Measurements from ENCODE around the gene DTNBP1. TPM values are rescaled to one million over a fixed set of nuclear protein-coding genes. Genes with fewer than 3 reads are reported as not detected.

Gene DTNBP1
- polyA plus RNA-seq, 4 donors: 23.1 to 26.2 (median 23.8) TPM

GRCh38 chr6:15594512-15595259 lies 68.1 kb downstream of the DTNBP1 start:
- no peak for DNase-seq (ENCODE audit: low read depth in 4 of 4, low spot score in 2 of 4)

GRCh38 chr6:15593798-15594197 lies 69.0 kb downstream of the DTNBP1 start:
- DNase-seq (ENCODE audit: low read depth in 4 of 4, low spot score in 2 of 4): no peak

GRCh38 chr6:15592610-15593009 lies 70.2 kb downstream of the DTNBP1 start:
- DNase-seq (ENCODE audit: low read depth in 4 of 4, low spot score in 2 of 4): no peak

DNA sequence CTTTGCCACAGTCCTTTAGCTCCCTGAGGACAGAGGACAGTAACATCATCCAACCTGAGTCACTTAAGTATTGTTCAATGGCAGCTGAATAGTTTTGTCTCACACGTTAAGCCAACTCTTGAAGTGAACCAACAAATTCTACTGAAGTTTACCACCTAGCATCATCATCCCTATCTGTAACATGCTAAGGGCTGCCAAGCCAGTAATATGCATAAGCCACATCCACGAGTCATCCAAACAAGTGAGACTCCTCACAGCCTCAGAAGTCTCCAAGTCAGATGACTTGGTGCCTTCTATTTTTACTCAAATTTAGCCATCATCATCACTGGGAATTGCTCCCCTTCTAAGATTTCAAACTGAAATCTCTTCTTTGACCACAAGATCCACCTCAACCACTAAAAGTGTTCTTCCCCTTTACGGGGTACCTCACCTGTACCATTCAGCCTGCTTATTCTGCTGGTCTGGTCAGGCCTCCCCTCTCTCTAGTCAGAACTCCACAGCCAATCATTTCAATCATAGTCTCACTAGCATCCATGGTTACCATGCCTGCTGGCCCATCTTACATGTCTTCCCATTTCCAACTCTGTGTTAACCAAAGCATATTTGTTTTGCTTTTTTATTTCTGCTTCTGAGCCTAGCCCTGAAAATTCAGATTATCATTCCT lies 73.7 kb downstream of the DTNBP1 start:
- no peak for DNase-seq (ENCODE audit: low read depth in 4 of 4, low spot score in 2 of 4)

GRCh38 chr6:15586503-15586902 lies 76.3 kb downstream of the DTNBP1 start:
- no peak for DNase-seq (ENCODE audit: low read depth in 4 of 4, low spot score in 2 of 4)

DNA sequence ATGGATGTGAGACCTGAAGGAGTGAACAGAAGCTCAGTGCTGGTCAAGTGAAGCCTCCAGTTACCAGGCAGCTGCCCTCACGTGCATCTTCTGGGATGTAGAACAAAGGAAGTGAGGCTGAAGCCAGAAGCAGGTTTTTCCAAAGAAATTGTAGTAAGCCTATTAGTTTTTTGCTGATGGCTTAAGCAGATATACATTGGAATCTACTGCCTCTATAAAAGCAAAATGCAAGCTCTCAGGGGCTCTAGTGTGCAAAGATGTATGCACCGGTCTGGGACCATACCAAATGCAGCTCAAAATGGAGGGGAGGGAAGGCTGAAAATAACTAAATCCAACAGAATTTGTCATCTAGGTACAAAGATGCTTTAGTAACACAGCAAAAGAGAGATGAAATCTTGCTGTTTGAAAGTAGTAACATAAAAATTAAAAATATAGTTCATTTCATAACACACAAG lies 77.0 kb downstream of the DTNBP1 start:
- no peak for DNase-seq (ENCODE audit: low read depth in 4 of 4, low spot score in 2 of 4)

DNA sequence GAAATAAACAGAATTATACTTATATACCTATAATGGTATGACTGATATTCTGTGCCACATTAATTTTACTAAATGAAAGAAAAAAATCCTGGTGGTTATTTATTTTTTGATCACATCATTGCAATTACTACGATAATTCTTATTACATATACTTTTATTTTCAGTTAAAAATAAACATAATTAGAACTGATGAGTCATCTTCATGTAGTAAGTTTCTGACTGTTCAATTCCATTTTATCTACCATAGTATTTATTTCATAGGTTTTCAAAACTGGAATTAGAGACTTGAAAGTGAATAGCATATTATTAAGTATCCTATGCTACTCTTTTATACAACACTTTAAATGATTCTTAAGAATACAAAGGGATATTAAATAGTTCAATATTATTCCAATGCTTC lies 80.3 kb downstream of the DTNBP1 start:
- DNase-seq (ENCODE audit: low read depth in 4 of 4, low spot score in 2 of 4): no peak

- no peak for DNase-seq (ENCODE audit: low read depth in 4 of 4, low spot score in 2 of 4)
Observed at GRCh38 chr6:15581751-15582150, 81.1 kb downstream of the DTNBP1 start.

GRCh38 chr6:15580326-15580725 lies 82.5 kb downstream of the DTNBP1 start:
- no peak for DNase-seq (ENCODE audit: low read depth in 4 of 4, low spot score in 2 of 4)

GRCh38 chr6:15578716-15579391 lies 84.0 kb downstream of the DTNBP1 start:
- DNase-seq (ENCODE audit: low read depth in 4 of 4, low spot score in 2 of 4): no peak

DNA sequence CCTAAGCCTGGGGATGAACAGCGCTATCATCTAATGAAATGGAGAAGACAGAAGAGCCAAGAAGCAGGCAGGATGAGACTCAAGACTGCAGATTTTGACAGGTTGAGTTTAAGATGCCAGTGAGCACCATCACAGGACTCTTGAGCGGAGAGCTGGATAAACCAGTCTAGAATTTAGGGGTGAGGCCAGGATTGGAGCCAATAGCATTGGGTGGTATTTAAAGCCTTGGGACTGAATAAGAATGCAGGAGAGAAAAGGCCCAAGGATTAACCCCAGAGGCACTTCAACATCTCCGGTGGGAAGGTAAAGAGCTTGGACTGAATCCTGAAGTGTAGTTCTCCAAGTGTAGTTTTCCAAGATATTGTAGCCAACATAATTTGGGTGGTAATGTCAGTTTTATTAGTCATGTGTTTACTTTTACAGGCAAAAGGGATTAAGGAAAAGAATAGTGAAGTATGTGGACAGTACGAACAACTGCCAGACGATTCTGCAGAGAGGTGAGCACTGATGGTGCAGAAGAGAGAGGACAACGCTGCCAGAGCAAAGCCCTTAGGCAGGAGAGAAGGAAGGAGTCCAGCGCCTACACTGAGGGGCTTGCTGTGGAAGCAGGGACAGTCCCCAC lies 85.2 kb downstream of the DTNBP1 start:
- DNase-seq (ENCODE audit: low read depth in 4 of 4, low spot score in 2 of 4): no peak

DNA sequence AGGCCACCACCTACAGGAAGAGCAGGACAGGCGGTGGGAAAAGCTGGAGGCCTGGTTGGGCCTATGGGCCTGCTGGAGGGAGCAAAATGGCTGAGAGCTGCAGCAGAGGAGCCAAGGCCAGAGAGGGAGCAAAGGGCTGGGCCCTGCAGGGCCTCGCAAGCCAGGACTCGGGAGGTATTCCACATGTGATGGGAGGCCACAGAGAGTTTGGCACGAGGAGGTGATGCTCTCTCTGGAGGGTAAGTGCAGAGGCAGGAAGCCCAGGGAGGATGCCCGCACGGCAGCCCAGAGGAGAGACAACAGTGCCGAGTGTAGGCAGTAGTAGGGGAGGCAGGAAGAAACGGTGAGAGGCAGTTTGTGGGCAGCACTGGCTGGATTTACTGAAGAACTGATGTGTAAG lies 85.7 kb downstream of the DTNBP1 start:
- DNase-seq (ENCODE audit: low read depth in 4 of 4, low spot score in 2 of 4): no peak

DNA sequence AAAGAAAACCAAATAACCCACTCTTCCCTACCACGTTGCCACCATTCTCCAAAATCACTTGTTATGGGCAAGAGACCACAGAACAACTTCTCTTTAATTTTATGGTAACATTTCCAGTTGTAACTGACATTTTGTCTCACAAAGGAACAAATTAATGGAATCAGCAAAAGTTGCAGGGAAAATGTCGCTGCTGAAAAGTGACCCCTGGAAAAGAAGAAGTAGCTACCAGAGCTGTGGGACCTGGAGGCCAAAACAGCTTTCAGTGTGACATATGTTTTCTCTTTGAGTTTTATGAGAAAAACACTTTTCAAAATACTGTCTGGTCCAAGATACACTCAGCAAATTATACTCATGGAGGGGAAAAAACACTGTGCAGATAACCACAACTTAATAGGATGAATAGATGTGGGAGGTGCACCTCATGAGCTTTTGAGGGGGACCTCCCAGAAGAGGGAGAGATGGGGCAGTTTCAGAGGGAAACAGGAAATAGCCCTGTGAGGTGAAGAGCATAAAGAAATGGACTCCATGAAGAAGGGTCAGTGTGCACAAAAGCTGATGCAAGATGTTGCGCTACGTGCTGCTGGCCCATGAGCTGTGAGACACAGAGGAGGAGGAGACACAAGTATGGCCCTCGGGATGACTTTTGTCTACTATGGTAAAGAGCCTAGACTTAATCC lies 87.3 kb downstream of the DTNBP1 start:
- DNase-seq (ENCODE audit: low read depth in 4 of 4, low spot score in 2 of 4): no peak

DNA sequence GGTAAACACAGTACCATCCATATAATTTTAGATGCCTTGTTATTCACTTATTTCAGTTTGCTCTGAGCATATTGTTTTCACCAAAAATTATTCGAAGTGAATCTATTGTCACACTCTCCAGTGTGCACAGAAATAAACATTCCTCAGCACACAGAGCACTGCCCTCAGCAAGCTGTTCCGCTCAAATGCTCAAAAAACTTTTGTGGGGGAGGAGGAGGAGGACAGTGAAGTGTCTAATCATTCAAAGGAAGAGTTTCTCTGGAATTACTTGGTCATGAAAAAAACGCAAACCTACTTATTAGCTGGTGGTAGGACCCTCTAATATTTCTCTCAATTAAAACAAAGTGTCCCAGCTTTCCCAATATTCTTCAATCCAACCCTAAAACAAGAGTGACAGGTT lies 88.3 kb downstream of the DTNBP1 start:
- peak in 1 of 4 donors; percentile 62 for DNase-seq (ENCODE audit: low read depth in 4 of 4, low spot score in 2 of 4)

DNA sequence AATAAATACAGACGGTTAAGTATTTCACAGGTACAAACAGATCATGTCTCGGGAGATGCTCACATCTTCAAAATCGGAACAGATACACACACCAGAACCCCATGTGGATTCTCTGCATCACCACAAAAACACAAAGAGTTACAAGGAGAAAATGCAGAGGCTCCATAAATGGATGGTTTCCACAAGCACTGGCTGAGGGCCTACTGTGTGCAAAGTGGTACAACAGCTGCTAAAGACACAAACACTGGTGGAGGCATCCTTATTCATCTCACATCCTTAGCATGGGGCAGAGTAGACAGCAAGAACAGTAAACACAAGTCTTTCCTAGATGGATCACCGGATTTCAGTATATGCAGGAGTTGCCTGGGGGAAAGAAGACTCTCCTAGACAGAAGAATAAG lies 88.8 kb downstream of the DTNBP1 start:
- no peak for DNase-seq (ENCODE audit: low read depth in 4 of 4, low spot score in 2 of 4)

GRCh38 chr6:15573384-15573783 lies 89.4 kb downstream of the DTNBP1 start:
- no peak for DNase-seq (ENCODE audit: low read depth in 4 of 4, low spot score in 2 of 4)

DNA sequence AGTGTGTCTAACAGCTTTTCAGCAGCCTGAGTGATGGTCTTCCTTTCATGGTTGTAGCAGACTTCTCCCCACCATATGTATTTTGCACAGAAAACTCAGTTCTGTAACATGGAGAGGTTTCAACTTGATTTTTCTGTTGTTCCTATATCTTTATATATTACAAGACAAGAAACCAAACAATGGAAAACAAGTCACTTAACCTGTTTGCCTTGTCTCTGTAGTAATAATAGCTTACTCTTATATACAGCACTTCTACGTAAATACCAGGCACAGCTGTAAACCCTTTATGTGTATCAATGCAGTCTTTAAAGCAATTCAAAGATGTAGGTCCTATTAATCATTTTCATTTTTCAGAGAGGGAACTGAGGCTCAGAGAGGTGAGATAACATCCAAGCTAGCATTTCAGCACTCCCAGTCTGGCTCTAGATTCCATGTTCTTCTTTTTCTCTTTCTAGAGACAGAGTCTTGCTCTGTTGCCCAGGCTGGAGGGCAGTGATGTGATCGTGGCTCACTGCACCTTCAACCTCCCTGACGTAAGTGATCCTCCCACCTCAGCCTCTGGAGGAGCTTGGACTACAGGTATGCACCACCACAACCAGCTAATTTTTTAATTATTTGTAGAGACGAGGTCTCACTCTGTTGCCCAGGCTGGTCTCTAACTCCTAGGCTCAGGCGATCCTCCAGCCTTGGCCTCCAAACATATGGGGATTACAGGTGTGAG lies 90.4 kb downstream of the DTNBP1 start:
- DNase-seq (ENCODE audit: low read depth in 4 of 4, low spot score in 2 of 4): no peak

DNA sequence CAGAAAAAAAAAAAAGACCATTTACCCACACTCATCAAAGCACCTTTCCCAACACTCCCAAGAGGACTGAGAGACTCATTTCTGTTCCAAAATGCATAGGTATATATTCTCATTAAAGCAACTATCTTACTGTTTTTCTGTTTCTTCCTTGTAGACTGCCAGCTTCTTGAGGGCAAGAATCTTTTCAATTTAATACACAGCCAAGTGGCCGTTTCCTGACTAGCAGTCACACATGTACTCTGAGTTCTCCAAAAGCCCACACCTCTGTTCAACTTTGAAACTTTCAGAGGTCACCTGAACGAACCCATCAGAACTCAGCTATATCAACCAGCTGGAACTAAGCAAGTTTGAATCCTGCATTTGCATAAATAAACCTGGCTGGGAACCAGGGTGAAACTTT lies 92.7 kb downstream of the DTNBP1 start:
- no peak for DNase-seq (ENCODE audit: low read depth in 4 of 4, low spot score in 2 of 4)

GRCh38 chr6:15569035-15569995 lies 93.5 kb downstream of the DTNBP1 start:
- no peak for DNase-seq (ENCODE audit: low read depth in 4 of 4, low spot score in 2 of 4)

Data from left renal cortex interstitium (tissue), 4 donors.